ENCODE data around the gene KCNF1. TPM values are rescaled to one million over a fixed set of nuclear protein-coding genes. Genes with fewer than 3 reads are reported as not detected.
A peak's percentile ranks its signal among the peaks of the same experiment; 100 is the strongest.

KCNF1 gene
- total RNA-seq, 1 donor from 2014 or later = not detected

DNA sequence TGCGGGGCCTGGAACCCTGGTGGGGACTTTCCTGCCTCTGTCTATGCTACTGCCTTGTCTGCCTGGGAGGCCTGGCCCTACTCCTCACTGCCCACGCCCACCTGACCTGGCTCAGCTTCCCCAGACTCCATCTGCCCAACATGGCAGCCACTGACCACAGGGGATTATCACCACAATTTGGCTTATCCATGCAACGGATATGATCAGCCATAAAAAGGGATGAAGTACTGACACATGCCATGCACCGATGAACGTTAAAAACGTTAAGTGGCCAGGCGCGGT, 5.9 kb upstream of the KCNF1 start:
- Histone ChIP-seq H3K27ac (no peak overlapping the region), H3K27me3 (ENCODE audit: low read depth) (peaks cover 4% of the 10 kb centered on the region), H3K4me1 (no peaks in the 10 kb centered on the region), H3K9me3 (no peaks in the 10 kb centered on the region), H3K4me3 (no peak overlapping the region), H3K36me3 (no peaks in the 10 kb centered on the region)
- ATAC-seq = no peak
- DNase-seq = no peak
- TF ChIP-seq, protein P1, sequence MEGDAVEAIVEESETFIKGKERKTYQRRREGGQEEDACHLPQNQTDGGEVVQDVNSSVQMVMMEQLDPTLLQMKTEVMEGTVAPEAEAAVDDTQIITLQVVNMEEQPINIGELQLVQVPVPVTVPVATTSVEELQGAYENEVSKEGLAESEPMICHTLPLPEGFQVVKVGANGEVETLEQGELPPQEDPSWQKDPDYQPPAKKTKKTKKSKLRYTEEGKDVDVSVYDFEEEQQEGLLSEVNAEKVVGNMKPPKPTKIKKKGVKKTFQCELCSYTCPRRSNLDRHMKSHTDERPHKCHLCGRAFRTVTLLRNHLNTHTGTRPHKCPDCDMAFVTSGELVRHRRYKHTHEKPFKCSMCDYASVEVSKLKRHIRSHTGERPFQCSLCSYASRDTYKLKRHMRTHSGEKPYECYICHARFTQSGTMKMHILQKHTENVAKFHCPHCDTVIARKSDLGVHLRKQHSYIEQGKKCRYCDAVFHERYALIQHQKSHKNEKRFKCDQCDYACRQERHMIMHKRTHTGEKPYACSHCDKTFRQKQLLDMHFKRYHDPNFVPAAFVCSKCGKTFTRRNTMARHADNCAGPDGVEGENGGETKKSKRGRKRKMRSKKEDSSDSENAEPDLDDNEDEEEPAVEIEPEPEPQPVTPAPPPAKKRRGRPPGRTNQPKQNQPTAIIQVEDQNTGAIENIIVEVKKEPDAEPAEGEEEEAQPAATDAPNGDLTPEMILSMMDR (IDR thresholded peaks at IDR 0.05) = no peak
- intact Hi-C loops (cut with DNase I) = no loop called here

DNA sequence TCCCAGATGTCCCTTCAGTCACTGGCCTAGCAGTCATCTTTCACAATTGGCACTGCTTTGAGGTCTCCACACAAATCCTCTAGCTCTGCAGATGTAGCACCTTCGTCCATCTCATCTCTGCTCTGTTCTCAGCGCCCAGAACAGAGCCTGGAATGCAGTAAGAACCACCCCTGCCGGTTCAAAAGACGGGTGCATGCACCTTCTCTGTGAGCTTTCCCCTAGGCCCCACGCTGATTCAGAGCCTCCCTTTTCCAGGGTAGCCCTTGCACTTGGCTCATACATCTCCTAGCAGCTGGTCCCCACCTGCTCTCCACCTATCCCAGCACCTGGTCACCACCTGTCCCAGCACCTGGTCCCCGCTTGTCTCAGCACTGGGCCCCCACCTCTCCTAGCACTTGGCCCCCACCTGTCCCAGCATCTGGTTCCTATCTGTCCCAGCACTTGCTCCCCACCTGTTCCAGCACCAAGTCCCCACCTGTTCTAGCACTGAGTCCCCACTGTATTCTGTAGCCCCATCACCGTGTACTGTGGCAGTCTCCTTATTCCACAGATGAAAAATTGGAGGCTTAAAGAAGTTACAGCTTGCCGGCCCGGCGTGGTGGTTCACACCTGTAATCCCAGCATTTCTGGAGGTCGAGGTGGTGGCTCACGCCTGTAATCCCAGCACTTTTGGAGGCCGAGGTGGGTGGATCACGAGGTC, 4.7 kb upstream of the KCNF1 start:
- TF ChIP-seq, protein P1 (IDR thresholded peaks at IDR 0.05) = no peak
- Histone ChIP-seq H3K36me3 (no peaks in the 10 kb centered on the region), H3K4me1 (no peaks in the 10 kb centered on the region), H3K9me3 (no peaks in the 10 kb centered on the region), H3K27me3 (ENCODE audit: low read depth) (peaks cover 14% of the 10 kb centered on the region), H3K27ac (no peak overlapping the region), H3K4me3 (no peak overlapping the region)
- no peak for ATAC-seq
- DNase-seq = no peak
- intact Hi-C loops (cut with DNase I) = no loop called here

DNA sequence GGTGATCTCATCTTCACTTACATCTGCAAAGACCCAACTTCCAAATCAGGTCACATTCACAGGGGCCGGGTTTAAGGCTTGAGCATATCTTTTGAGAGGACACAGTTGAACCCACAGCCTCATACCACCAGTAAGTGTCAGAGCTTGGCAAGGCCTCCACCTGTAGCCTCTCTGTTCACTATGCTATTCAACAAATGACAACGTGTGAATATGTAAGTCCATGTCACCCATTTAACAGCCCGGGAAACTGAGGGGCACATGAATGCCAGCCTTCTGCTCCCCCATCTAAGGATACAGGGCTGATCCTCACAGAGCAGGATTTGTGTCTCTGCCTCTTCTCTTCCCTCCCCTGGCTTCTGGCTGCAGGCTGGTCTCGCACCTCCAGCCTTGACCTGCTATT, 3.5 kb upstream of the KCNF1 start:
- no peak for DNase-seq

DNA sequence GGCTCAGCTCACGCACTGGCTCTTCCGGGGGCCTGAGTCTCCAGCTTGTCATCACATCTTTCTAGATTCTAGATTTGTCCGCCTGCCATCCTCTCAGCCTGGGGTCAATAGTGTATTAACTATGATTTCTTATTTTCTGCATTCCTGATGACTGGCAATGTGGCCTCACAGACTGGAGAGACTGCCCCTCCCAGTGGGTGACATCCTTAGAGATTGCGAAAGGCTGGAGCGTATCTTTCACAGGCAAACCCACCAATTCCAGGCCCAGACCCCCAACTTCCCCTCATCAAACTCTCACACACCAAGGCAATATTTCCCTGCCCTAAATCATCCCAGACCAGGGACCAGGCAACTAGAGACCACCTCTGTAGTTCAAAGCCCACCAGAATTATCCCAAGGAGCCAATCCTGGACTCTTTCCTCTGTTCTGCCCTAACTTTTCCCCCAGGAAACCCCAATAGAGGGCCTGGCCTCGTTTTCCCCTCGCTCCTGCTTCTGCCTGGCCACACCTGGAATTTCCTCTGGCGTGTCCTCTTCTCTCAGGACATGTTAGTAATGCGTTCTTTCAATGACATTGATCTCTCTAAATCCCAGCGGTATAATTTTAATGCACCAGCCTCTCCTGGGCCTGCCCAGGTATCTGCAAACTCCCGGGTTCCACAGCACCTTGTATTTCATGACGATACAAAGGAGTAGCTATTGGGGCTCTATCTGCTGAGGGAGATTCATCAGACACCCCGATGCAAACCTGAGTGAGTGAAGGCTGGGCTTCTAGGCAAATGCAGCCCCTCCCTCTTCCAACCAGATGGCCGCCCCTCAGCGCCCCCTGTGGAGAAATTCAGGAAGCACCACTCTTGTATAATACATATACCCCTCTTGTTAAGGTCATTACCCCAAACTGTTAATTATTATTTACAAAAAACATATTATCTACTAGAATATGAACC, 2.4 kb upstream of the KCNF1 start:
- no peaks in the 10 kb centered on the region for H3K9me3 ChIP-seq
- no peaks in the 10 kb centered on the region for H3K4me1 ChIP-seq
- H3K27me3 ChIP-seq (ENCODE audit: low read depth) = peaks cover 35% of the 10 kb centered on the region
- DNase-seq (no peak), ATAC-seq (no peak)
- no peak overlapping the region for H3K4me3 ChIP-seq
- H3K27ac ChIP-seq = no peak overlapping the region
- H3K36me3 ChIP-seq = no peaks in the 10 kb centered on the region
- intact Hi-C loops (cut with DNase I) = no loop called here
- TF ChIP-seq, protein P1 (IDR thresholded peaks at IDR 0.05) = peak; percentile 30

More for the DNA sequence above, 3.5 kb upstream of the KCNF1 start:
- Histone ChIP-seq H3K9me3 (no peaks in the 10 kb centered on the region), H3K4me3 (no peak overlapping the region), H3K27ac (no peak overlapping the region), H3K27me3 (ENCODE audit: low read depth) (peaks cover 24% of the 10 kb centered on the region), H3K4me1 (no peaks in the 10 kb centered on the region), H3K36me3 (no peaks in the 10 kb centered on the region)
- intact Hi-C loops (cut with DNase I) = no loop called here
- no peak for ATAC-seq
- TF ChIP-seq, protein P1 (IDR thresholded peaks at IDR 0.05) = no peak

GRCh38 chr2:10909996-10910341, 1.8 kb upstream of the KCNF1 start:
- Histone ChIP-seq H3K9me3 (no peaks in the 10 kb centered on the region), H3K36me3 (no peaks in the 10 kb centered on the region), H3K27me3 (ENCODE audit: low read depth) (peaks cover 42% of the 10 kb centered on the region), H3K27ac (no peak overlapping the region), H3K4me3 (no peak overlapping the region), H3K4me1 (no peaks in the 10 kb centered on the region)
- TF ChIP-seq, protein P1 (IDR thresholded peaks at IDR 0.05) = no peak
- DNase-seq (no peak), ATAC-seq (no peak)
- intact Hi-C loops (cut with DNase I) = no loop called here

Measured in lower lobe of right lung (tissue), 2 donors.